ENCODE results near the gene BFSP1. TPM values are rescaled to one million over a fixed set of nuclear protein-coding genes. Genes with fewer than 3 reads are reported as not detected.
A peak's percentile ranks its signal among the peaks of the same experiment; 100 is the strongest.

The BFSP1 gene
- total RNA-seq, 1 experiment from 2014 or later, result 0.99 TPM

DNA sequence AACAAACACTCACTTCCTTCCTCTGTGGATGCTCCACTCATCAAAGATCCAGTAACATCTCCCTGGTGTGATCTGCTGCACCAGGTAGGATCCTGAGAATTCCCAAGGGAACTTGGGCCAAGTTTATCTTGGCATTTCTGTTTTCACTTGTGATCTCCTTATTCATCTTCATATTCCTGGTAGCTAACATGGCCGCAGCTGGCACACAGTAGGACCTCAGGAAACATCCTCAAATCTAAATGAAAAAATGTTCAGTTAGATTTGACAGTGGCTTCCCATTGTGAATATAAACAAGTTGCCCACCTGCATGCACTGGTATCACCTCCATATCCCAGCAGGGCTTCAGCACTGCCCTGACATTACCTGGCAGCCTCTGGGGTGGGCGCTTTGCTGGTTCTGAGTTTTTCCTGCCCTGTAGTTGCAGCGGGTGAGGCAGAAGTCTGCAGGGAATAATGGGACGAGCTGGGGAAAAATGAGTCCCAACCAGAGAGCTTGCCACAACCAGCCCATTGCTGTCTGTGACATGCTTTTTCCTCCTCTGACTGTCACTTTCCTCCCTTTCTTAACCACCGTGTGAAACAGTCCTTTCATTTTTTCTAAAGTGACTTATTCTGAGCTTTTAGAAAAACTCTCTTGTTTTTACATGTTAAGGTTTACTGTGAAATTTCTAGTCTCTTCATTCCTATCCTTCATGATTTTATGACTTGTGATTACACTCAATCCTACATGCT is 29.3 kb upstream of the BFSP1 start:
- no peak for DNase-seq
- H3K36me3 ChIP-seq, result no peaks in the 10 kb centered on the region
- no peak overlapping the region for H3K4me3 ChIP-seq
- no peaks in the 10 kb centered on the region for H3K27me3 ChIP-seq
- H3K9me3 ChIP-seq, result no peaks in the 10 kb centered on the region

- Histone ChIP-seq H3K9me3 (no peaks in the 10 kb centered on the region), H3K27me3 (no peaks in the 10 kb centered on the region), H3K36me3 (no peaks in the 10 kb centered on the region), H3K4me3 (no peak overlapping the region)
- DNase-seq, result no peak
Observed at GRCh38 chr20:17559338-17559737, 28.2 kb upstream of the BFSP1 start.

DNA sequence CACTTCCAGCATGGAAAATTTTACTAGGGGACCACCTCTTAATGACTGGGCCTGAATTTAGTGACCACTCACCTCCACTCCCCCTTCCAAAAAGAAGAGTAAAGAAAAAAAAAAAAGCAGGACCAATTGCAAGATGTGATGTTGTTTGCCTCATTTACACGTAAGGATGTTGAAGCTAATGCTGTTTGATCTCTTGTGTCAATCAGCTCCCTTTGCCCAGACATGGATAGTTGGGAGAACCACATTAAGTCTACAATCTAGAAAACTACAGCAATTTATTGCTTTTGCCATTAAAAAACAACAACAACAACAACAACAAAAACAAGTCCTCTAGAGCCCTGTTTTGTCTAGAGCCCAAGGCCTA is 27.7 kb upstream of the BFSP1 start:
- Histone ChIP-seq H3K4me3 (no peak overlapping the region), H3K27me3 (no peaks in the 10 kb centered on the region), H3K9me3 (no peaks in the 10 kb centered on the region), H3K36me3 (no peaks in the 10 kb centered on the region)
- no peak for DNase-seq

- no peaks in the 10 kb centered on the region for H3K9me3 ChIP-seq
- H3K36me3 ChIP-seq, result no peaks in the 10 kb centered on the region
- DNase-seq, result peak; percentile 80
- no peaks in the 10 kb centered on the region for H3K27me3 ChIP-seq
- H3K4me3 ChIP-seq, result peak overlapping the region; percentile 33
Observed at GRCh38 chr20:17558154-17558940, 27.2 kb upstream of the BFSP1 start.

DNA sequence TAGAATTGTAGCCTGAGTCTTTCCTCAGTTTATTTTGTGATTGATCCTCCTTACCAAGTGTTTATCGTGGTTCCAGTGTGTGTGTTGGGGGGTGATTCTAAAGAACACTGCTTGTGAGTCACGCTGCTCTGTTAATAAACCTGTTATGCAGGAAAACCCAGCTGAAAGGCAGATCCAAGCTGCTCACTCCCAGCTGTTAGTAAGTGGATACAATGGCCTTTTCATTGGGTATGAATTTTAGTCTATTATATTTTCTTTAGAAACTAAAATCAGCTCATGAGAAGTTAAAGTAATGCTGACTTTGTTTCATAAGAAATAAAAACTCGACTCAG is 26.5 kb upstream of the BFSP1 start:
- H3K4me3 ChIP-seq, result no peak overlapping the region
- no peaks in the 10 kb centered on the region for H3K9me3 ChIP-seq
- H3K36me3 ChIP-seq, result no peaks in the 10 kb centered on the region
- no peaks in the 10 kb centered on the region for H3K27me3 ChIP-seq
- peak; percentile 52 for DNase-seq

GRCh38 chr20:17556837-17557674 is 25.9 kb upstream of the BFSP1 start:
- peak; percentile 85 for DNase-seq
- no peak overlapping the region for H3K4me3 ChIP-seq
- H3K36me3 ChIP-seq, result no peaks in the 10 kb centered on the region
- H3K9me3 ChIP-seq, result no peaks in the 10 kb centered on the region
- no peaks in the 10 kb centered on the region for H3K27me3 ChIP-seq

DNA sequence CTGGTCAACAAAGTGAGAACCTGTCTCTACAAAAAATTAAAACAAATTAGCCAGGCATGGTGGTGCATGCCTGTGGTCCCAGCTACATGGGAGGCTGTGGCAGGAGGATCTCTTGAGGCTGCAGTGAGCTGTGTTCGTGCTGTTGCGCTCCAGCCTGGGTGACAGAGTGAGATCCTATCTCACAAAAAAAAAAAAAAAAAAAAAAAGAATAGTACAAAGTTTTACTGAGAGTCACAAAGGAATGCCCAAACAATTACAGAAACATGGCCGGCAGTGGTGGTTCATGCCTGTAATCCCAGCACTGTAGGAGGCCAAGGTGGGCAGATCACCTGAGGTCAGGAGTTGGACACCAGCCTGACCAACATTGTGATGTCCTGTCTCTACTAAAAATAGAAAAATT is 23.9 kb upstream of the BFSP1 start:
- H3K9me3 ChIP-seq, result no peaks in the 10 kb centered on the region
- no peaks in the 10 kb centered on the region for H3K27me3 ChIP-seq
- no peak overlapping the region for H3K4me3 ChIP-seq
- no peak for DNase-seq
- H3K36me3 ChIP-seq, result no peaks in the 10 kb centered on the region

DNA sequence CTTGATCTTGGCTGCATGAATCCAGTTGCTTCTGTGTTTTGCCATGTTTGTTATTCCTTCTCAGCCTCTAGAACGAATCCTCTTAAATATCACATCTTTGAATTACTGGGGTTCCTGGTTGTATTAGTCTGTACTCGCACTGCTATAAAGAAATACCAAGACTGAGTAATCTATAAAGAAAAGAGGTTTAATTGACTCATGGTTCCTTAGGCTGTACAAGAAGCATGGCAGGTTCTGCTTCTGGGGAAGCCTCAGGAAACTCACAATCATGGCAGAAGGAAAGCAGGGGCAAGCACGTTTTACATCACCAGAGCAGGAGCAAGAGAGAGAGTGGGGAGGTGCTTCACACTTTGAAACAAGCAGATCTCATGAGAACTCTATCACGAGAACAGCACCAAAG is 18.0 kb upstream of the BFSP1 start:
- no peak for DNase-seq
- Histone ChIP-seq H3K27me3 (no peaks in the 10 kb centered on the region), H3K4me3 (no peak overlapping the region), H3K36me3 (no peaks in the 10 kb centered on the region), H3K9me3 (no peaks in the 10 kb centered on the region)

- no peak for DNase-seq
Observed at GRCh38 chr20:17545127-17545526, 13.9 kb upstream of the BFSP1 start.

GRCh38 chr20:17543531-17544131 is 12.5 kb upstream of the BFSP1 start:
- H3K36me3 ChIP-seq, result no peaks in the 10 kb centered on the region
- H3K9me3 ChIP-seq, result no peaks in the 10 kb centered on the region
- 0 out of 2 replicates have a peak overlapping the region, but pooled peaks have one; percentile 2 for H3K4me3 ChIP-seq
- no peaks in the 10 kb centered on the region for H3K27me3 ChIP-seq
- DNase-seq, result no peak

More at GRCh38 chr20:17545127-17545526, 13.9 kb upstream of the BFSP1 start:
- Histone ChIP-seq H3K36me3 (no peaks in the 10 kb centered on the region), H3K27me3 (no peaks in the 10 kb centered on the region), H3K4me3 (no peak overlapping the region), H3K9me3 (no peaks in the 10 kb centered on the region)

GRCh38 chr20:17542993-17543412 is 11.8 kb upstream of the BFSP1 start:
- 0 out of 2 replicates have a peak overlapping the region, but pooled peaks have one; percentile 2 for H3K4me3 ChIP-seq

DNA sequence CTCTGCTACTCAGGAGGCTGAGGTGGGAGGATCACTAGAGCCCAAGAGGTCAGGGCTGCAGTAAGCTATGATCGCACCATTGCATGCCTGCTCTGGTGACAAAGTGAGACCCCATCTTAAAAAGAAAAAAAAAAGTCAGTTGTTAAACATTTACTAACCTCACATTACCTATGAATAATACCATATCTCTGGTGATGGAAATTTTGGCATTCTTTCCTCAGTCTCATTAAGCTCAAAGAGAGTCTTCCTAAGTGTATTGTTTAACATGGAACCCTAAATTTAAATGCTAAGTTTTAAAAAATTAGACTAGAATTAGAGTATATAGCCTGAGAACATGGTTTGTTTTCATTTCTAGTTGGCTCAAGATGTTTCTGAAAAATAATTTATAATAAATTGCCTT is 11.3 kb upstream of the BFSP1 start:
- no peaks in the 10 kb centered on the region for H3K36me3 ChIP-seq
- H3K4me3 ChIP-seq, result no peak overlapping the region
- no peaks in the 10 kb centered on the region for H3K27me3 ChIP-seq
- no peaks in the 10 kb centered on the region for H3K9me3 ChIP-seq
- no peak for DNase-seq

More at GRCh38 chr20:17542993-17543412, 11.8 kb upstream of the BFSP1 start:
- H3K9me3 ChIP-seq, result no peaks in the 10 kb centered on the region
- DNase-seq, result peak; percentile 23
- H3K36me3 ChIP-seq, result no peaks in the 10 kb centered on the region
- H3K27me3 ChIP-seq, result no peaks in the 10 kb centered on the region

DNA sequence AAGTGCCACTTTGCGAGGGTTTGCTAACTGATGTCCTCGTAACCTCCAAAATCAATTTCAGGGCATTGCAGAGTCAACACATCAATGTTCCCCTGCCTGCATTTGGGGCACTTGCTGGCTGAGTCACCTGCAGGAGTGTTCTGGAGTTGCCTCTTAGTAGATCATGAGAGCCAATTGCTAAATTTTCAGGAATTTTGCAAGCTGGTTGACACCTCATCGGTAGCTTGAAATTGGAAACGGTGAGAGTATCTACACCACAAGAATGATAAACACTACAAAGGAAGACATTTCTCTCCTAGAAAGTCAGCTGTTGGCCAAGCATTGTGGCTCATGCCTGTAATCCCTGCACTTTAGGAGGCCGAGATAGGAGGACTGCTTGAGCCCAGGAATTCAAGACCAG is 10.8 kb upstream of the BFSP1 start:
- peak; percentile 67 for DNase-seq
- Histone ChIP-seq H3K9me3 (no peaks in the 10 kb centered on the region), H3K36me3 (no peaks in the 10 kb centered on the region), H3K27me3 (no peaks in the 10 kb centered on the region), H3K4me3 (no peak overlapping the region)

DNA sequence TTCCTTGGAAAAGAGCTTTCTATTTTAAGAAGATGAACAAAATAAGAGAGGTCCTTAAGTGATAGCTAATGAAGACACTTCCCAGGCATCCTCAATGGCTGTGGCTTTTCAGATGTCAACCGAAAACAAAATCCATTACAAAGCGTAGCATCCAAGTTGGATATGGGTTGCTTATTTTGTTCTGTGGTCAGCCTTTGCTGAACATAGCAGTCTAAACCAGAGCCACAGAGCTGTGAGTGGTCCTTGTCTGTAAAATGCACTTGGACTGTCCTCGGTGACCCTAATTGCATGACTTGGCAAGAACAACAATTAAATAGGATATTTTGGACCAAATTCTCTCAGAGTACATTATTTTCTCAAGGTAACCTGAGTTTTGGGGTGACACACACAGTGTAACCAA is 10.4 kb upstream of the BFSP1 start:
- DNase-seq, result no peak
- H3K4me3 ChIP-seq, result no peak overlapping the region
- no peaks in the 10 kb centered on the region for H3K9me3 ChIP-seq
- H3K36me3 ChIP-seq, result no peaks in the 10 kb centered on the region
- H3K27me3 ChIP-seq, result no peaks in the 10 kb centered on the region

DNA sequence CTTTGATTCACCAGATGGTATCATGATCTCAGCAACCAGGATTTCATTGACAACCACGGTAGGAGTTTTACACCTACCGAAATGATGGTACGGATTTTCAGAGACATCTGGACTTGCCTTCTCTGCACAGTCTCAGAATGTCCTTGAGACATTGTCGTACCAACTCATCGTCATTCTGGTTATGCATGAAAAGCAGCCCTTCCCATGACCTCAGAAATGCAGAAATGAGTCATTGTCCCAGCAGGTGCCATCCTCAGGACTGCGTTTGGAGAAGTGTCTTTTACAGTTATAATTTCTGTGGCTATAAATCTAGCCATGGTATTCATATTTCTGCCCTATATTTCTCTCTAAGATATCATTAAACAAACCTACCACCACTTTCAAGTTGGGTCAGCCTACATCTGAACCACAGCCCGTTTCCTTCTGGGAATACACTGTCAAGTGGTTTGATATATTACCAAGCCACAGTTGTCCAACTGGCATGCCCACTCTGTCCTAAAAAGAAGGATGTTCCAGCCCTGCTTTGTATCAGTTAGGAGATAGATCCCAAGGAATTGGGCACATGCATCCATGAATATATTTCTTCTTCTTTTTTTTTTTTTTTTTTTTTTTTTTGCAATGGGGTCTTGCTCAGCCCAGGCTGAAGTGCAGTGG is 7.5 kb upstream of the BFSP1 start:
- no peaks in the 10 kb centered on the region for H3K36me3 ChIP-seq
- no peak for DNase-seq
- H3K27me3 ChIP-seq, result no peaks in the 10 kb centered on the region
- no peaks in the 10 kb centered on the region for H3K9me3 ChIP-seq
- no peak overlapping the region for H3K4me3 ChIP-seq

GRCh38 chr20:17537959-17538358 is 6.8 kb upstream of the BFSP1 start:
- H3K9me3 ChIP-seq, result no peaks in the 10 kb centered on the region
- H3K27me3 ChIP-seq, result no peaks in the 10 kb centered on the region
- no peak overlapping the region for H3K4me3 ChIP-seq
- H3K36me3 ChIP-seq, result no peaks in the 10 kb centered on the region
- no peak for DNase-seq
